Activated T-cell treated with anti-CD3 and anti-CD28 coated beads, Interleukin-2, amount 50 U/mL, for 72 hours (primary cell): ENCODE results near the gene GNAI2. TPM values are rescaled to one million over a fixed set of nuclear protein-coding genes. Genes with fewer than 3 reads are reported as not detected.

Experiments used
- ATAC-seq, 2 donors: fragments of 150-1000 bp; cut with Tn5 transposase; replicated peaks in 1 of 2; 2 replicates each; pipeline ENCODE4 v1.10.0; 2021; ENCODE audit warnings: moderate library complexity in 2 of 2, mild to moderate bottlenecking in 1 of 2
- DNase-seq, 2 donors: peaks; one replicate each; pipeline ENCODE4 v3.0.0; 2021 to 2022; ENCODE audit warnings: mixed read lengths in 1 of 2
- H3K27ac Mint-ChIP-seq: one replicate; pipeline ENCODE4 v1.8.0; 2022; ENCODE audit warnings: mild to moderate bottlenecking, moderate library complexity, mixed read lengths
- H3K27me3 Mint-ChIP-seq: one replicate; pipeline ENCODE4 v1.8.0; 2022; ENCODE audit warnings: low read depth, mixed read lengths
- H3K36me3 Mint-ChIP-seq, 2 donors: one replicate each; pipeline ENCODE4 v1.8.0; 2022; ENCODE audit warnings: mixed read lengths in 2 of 2, mild to moderate bottlenecking in 1 of 2; ENCODE audit not compliant: insufficient read depth in 2 of 2
- H3K4me1 Mint-ChIP-seq: one replicate; pipeline ENCODE4 v1.8.0; 2022; ENCODE audit warnings: low read depth, mixed read lengths
- H3K4me3 Mint-ChIP-seq, 2 donors: one replicate each; pipeline ENCODE4 v1.8.0; 2022; ENCODE audit warnings: mild to moderate bottlenecking in 2 of 2, mixed read lengths in 2 of 2, moderate library complexity in 2 of 2
- H3K9me3 Mint-ChIP-seq, 2 donors: one replicate each; pipeline ENCODE4 v1.8.0; 2022; ENCODE audit warnings: mixed read lengths in 2 of 2
- total RNA-seq, 2 donors: library from RNA; stranded (reverse); gene quantifications; one replicate each; pipeline ENCODE4 v1.2.3, GENCODE V29; 2022

The GNAI2 gene
- total RNA-seq, 2 donors from 2014 or later, result 263 to 272 TPM

DNA sequence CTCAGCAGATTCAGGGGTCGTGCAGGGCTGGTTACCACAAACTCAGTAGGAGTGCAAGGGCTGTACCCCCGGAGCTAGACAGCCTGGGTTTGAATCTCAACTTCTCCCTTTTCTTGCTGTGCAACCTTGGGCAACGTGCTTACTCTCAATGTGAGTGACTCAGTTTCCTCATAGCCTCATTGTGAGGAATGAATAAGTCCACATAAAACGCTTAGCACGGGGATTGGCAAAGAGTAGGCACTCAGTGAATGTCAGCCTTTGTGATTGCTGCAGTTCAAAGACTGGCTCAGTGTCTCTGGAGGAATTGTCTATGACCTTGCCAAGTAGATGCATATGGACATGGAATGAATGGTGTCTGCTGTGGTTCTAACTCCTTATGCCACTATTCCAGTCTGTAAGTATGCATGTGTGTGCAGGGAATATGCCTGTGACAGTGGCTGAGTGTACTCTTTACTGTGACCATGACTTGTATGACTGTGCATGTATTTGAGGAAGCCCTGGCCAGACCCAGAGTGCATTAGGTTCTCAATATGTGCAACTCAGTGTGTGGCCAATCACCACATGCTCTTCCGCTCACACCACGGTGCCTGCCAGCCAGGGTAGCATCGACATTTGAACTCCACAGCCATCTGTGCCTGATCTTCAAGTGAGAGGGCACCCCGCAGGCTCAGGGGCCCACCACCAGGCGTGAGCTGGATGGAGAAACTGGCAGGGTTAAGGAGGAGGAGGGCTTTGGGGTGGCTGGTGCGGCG, 64.1 kb downstream of the GNAI2 start:
- peak in 1 of 2 donors; percentile 4 for ATAC-seq
- no peak for DNase-seq
- peaks cover 32% of the 10 kb centered on the region for H3K4me1 Mint-ChIP-seq
- H3K36me3 Mint-ChIP-seq, result no peaks in the 10 kb centered on the region
- H3K27ac Mint-ChIP-seq, result peak overlapping the region; percentile 82
- H3K27me3 Mint-ChIP-seq, result no peaks in the 10 kb centered on the region
- H3K9me3 Mint-ChIP-seq, result no peaks in the 10 kb centered on the region
- peak overlapping the region; percentile 94 to 98 for H3K4me3 Mint-ChIP-seq

DNA sequence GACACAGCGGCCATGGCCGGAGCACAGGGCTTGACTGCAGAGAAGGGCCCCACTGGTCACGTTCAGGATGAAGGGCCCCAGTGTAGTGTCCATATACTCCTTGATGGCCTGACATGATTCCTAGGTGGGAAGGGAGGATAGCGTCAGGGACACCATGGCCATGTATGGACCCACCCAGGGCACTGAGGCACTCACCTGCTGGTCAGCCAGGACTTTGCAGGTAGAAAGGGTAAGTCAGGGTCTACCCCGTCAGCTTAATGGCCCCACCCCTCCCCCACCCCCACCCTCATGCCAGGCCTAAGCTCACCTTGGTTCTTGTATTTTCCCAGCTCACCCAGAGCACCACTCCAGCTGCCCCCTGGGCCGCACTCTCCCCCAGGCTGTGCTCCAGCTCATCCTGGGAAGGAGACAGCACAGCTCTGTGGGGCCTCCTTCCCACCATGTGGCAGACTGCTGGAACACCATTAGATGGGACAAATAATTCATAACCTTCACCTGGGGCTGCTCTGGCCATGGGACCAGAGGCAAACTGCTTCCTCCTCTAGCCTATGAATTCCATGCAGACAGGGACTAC, 64.8 kb downstream of the GNAI2 start:
- Mint-ChIP-seq H3K4me3 (peak overlapping the region; percentile 94 to 98), H3K4me1 (peaks cover 33% of the 10 kb centered on the region), H3K27me3 (no peaks in the 10 kb centered on the region), H3K36me3 (no peaks in the 10 kb centered on the region), H3K27ac (no peak overlapping the region), H3K9me3 (no peaks in the 10 kb centered on the region)
- DNase-seq, result no peak
- ATAC-seq, result no peak

DNA sequence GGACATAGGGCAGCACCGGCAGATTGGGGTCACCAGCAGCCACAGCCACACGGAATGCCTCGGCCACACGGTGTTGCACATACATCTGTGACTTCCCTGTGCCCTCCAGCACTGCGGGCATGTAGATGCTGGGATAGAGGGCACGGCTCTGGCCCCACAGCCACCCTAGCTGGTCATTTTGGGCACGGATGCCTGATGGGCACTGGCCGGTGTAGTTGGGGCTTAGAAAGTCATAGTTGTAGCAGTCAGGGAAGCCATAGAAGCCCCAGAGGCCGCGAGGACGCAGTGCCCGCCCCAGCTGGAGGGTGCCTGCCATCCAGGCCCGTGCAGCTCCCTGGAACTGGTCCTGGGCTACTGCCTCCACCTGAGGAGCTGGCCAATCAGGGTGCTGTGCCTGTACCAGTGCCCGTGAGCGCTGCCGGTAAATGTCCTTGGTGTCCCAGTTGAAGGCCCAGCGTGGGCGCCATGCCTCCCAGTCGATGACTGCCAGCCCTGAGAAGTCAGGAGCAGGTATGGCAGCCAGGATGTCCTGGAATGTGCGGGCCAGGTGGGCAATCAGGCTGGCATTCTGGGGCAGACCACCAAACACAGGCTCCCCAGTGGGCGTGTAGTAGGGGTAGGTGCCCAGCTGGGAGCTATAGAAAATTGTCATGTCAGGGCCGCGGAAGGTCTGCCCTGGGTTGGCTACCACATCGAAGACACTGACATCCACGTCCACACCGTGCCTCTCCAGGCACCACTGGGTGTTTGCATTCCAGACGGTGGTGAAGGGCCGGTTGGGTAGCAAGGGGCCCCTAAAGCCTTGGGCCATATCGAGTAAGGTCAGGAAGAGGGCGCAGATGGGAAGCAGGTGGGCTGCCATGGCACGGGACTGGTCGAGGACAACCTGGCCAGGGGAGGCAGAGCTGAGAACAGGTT, 66.3 kb downstream of the GNAI2 start:
- H3K36me3 Mint-ChIP-seq, result no peaks in the 10 kb centered on the region
- no peaks in the 10 kb centered on the region for H3K27me3 Mint-ChIP-seq
- DNase-seq (no peak), ATAC-seq (no peak)
- H3K4me3 Mint-ChIP-seq, result no peak overlapping the region
- H3K9me3 Mint-ChIP-seq, result no peaks in the 10 kb centered on the region
- no peak overlapping the region for H3K27ac Mint-ChIP-seq
- H3K4me1 Mint-ChIP-seq, result peaks cover 33% of the 10 kb centered on the region

GRCh38 chr3:50303013-50303815, 67.2 kb downstream of the GNAI2 start, which contains the start of gene HYAL1:
HYAL1 (minus strand) TSS chr3:50303574; CDS start chr3:50302956, 618 bp downstream.
- H3K4me3 Mint-ChIP-seq, result no peak within 1 kb of the TSS
- no peak for ATAC-seq
- H3K4me1 Mint-ChIP-seq, result peaks cover 29% of the 10 kb centered on the region
- no peak for DNase-seq
- H3K27me3 Mint-ChIP-seq, result no peaks in the 10 kb centered on the region
- H3K9me3 Mint-ChIP-seq, result no peaks in the 10 kb centered on the region
- H3K27ac Mint-ChIP-seq, result no peak within 1 kb of the TSS
- no peaks in the 10 kb centered on the region for H3K36me3 Mint-ChIP-seq

DNA sequence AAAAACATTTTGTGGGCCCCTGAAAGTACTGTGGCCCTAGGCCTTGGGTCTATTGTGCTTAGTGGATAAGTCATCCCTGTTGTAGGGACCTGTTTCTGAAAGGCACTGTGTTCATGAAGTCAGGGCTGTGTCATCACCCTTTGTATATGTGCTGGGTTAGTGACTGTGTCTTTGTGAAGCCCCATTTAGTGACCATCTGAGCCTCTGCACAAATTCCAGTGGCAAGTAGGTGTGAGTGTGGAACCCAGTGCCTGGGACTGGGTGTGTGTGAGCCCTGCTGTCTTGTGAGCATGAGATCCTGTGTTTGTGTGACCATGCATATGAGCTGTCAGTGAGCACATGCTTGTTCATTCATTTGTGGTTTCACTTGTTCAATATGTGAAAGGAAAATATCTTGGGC, 68.6 kb downstream of the GNAI2 start:
- peaks cover 25% of the 10 kb centered on the region for H3K4me1 Mint-ChIP-seq
- H3K27me3 Mint-ChIP-seq, result no peaks in the 10 kb centered on the region
- no peak overlapping the region for H3K27ac Mint-ChIP-seq
- no peak for DNase-seq
- H3K4me3 Mint-ChIP-seq, result no peak overlapping the region
- no peaks in the 10 kb centered on the region for H3K36me3 Mint-ChIP-seq
- H3K9me3 Mint-ChIP-seq, result no peaks in the 10 kb centered on the region
- peak; percentile 60 to 63 for ATAC-seq

Other genes with a start within 250 kb of the GNAI2 start
- 100 to 1,000 TPM; 172 to 179 TPM for gene RBM5, start 147.3 kb upstream of the GNAI2 start, total RNA-seq
- gene SEMA3F, start 80.9 kb upstream of the GNAI2 start, total RNA-seq, result under 1 TPM in 1 of 2 donors, not detected in 1; 0.25 TPM
- gene GNAT1, start 44.6 kb upstream of the GNAI2 start, total RNA-seq, result not detected
- not detected for gene SLC38A3, start 30.9 kb upstream of the GNAI2 start, total RNA-seq
- 1 to 10 TPM; 1.9 to 3.3 TPM for gene SEMA3B, start 32.9 kb downstream of the GNAI2 start, total RNA-seq
- under 1 TPM in 1 of 2 donors, not detected in 1; 0.26 TPM for gene LSMEM2, start 42.9 kb downstream of the GNAI2 start, total RNA-seq
- gene IFRD2, start 56.2 kb downstream of the GNAI2 start, total RNA-seq, result 10 to 100 TPM; 56.3 to 62.1 TPM
- gene HYAL3, start 63.2 kb downstream of the GNAI2 start, total RNA-seq, result 1 to 10 TPM; 6.7 to 7.1 TPM
- gene NAA80, start 63.2 kb downstream of the GNAI2 start, total RNA-seq, result 10 to 100 TPM; 19.5 to 20.0 TPM
- under 1 TPM in 1 of 2 donors, not detected in 1; 0.19 TPM for gene HYAL1, start 67.4 kb downstream of the GNAI2 start, total RNA-seq
- 1 to 10 TPM; 4.6 to 4.8 TPM for gene HYAL2, start 86.5 kb downstream of the GNAI2 start, total RNA-seq
- 10 to 100 TPM; 16.2 to 16.8 TPM for gene TUSC2, start 92.0 kb downstream of the GNAI2 start, total RNA-seq
- 10 to 100 TPM; 51.4 to 61.6 TPM for gene RASSF1, start 104.6 kb downstream of the GNAI2 start, total RNA-seq
- gene ZMYND10, start 109.5 kb downstream of the GNAI2 start, total RNA-seq, result 1 to 10 TPM; 1.2 TPM
- gene NPRL2, start 114.6 kb downstream of the GNAI2 start, total RNA-seq, result 10 to 100 TPM; 46.0 to 46.4 TPM
- gene CYB561D2, start 114.7 kb downstream of the GNAI2 start, total RNA-seq, result 10 to 100 TPM; 16.1 to 17.0 TPM
- gene TMEM115, start 123.3 kb downstream of the GNAI2 start, total RNA-seq, result 10 to 100 TPM; 21.5 to 22.6 TPM